GM18508 (cell line): ENCODE results near the gene TGFBR3.

ENCODE experiments used
- ATAC-seq: cut with Tn5 transposase; IDR thresholded peaks from one replicate; pipeline ENCODE4 v1.9.1; 2021; ENCODE audit warnings: moderate number of reproducible peaks; ENCODE audit not compliant: insufficient read depth, unreplicated experiment

The TGFBR3 gene

DNA sequence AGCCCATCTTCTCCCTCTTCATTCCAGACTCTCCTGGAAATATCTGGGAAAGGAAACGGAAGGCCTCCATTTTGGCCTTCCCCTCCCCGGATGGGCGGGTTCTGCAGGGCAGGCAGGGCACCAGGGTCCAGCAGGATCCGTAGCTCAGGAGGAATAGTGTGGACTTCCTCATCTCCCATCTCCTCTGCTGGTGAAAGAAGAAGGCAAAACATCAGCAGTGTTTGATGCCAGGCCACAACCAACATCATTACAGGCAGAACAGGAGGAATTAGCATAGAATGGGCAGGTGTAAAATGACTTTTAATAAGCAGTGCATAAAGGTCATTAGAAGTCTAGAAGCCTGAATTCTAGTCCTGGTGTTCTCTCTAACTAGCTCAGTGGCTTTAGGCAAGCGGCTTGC is 165.9 kb downstream of the TGFBR3 start:
- ATAC-seq: no peak

DNA sequence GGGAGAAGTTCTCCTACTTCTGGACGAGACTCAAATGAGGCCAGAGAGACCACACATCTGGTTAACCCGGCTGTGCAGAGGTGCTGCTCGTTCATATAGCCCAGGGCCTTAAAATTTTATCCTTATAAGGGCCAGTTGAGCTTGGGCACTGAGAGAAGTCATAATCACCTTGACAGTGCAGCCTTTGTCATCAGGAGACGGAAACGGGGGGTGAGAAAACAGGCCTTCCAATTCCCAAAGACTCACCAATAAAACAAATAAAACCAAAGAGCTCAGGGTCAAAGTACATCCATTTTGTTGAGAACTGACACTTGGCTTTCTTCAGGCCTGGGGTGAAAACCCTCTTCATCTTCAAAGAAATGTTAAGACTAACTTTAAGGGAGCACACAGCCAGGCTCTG is 167.1 kb downstream of the TGFBR3 start:
- no peak for ATAC-seq

DNA sequence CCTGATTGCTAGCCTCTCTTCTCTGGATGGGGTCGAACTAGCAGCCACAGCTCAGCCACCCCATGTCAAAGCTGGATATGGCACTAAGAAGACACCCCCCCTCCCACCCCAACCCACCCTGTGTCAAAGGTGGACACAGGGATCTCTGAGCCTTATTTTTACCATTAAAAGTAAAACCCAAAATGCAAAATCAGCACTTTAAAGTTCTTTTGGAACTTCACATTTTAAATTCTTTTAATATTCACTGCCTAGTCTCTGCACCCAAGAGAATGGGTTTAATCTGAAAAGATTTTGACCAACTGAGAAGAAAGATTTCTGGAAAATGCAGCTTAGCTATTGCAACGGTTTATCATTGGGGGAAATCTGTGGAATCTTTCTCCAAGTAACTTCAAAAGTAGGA is 167.6 kb downstream of the TGFBR3 start:
- no peak for ATAC-seq

DNA sequence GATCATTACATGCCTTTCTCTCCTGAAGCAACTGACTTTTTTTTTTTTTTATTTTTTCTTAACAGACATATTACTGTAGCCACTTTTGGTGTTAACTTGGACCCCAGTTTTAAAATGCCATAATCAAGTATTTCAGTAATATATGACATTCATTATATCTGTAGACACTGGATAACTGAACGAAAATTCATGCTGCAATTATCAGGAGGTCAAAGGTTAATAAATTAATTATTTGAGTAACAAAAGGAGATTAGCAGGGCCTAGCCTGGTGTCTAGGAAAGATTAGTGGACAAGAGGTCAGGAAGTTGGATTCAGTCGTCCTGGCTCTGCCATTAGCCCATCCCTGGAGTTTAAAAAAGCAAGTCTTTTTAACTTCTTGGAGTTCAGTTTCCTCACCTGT is 168.1 kb downstream of the TGFBR3 start:
- no peak for ATAC-seq

- ATAC-seq: no peak
Measured at GRCh38 chr1:91716339-91716738, 169.6 kb downstream of the TGFBR3 start.

DNA sequence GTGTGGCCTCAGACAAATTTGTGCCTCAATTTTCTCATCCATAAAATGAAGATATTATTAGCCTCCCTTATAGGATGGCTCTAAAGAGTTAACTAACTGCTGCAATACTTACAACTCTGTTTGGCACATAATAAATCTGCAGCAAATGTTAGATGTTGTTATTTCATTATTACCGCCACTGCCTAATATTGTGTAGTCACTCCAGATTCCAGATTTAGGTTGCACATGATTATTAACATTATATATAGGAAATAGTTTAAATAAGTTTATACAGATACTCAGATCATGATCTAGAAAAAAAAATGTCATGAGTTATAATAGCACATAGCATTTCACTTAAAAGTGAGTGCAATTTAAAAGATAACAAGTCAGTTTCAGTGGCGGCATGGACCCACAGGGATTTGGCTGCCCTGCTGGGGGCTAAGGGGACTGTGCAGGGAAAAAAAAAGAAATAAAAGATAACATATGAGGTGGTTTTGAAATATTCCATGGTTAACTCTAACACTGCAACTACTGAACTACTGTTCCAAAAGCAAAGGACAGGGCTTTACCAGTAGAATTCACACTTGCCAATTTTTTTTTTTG is 170.4 kb downstream of the TGFBR3 start:
- ATAC-seq: no peak

DNA sequence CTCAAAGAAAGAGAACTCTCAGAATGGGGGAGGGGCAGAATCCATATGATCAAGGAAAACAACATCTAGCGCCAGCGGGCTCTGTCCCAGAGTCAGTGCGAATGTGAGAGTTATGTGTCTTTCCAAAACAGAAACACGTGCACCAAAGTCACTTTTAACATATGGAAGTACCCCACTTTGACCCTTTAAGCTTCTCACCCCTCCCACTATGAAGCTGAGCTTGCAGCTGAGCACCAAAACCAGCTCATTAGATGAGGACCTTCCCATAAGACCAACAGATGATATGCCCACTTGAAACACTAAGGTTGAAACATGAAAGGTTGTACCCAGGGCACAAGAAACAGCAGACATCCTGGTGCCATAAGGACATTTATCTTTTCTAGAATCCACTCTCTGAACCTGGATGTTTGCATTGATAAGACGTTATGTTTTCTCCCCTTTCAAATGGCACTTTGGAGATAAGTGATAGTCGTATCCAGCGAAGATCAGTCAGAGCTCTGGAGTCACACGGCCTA is 171.0 kb downstream of the TGFBR3 start:
- no peak for ATAC-seq

DNA sequence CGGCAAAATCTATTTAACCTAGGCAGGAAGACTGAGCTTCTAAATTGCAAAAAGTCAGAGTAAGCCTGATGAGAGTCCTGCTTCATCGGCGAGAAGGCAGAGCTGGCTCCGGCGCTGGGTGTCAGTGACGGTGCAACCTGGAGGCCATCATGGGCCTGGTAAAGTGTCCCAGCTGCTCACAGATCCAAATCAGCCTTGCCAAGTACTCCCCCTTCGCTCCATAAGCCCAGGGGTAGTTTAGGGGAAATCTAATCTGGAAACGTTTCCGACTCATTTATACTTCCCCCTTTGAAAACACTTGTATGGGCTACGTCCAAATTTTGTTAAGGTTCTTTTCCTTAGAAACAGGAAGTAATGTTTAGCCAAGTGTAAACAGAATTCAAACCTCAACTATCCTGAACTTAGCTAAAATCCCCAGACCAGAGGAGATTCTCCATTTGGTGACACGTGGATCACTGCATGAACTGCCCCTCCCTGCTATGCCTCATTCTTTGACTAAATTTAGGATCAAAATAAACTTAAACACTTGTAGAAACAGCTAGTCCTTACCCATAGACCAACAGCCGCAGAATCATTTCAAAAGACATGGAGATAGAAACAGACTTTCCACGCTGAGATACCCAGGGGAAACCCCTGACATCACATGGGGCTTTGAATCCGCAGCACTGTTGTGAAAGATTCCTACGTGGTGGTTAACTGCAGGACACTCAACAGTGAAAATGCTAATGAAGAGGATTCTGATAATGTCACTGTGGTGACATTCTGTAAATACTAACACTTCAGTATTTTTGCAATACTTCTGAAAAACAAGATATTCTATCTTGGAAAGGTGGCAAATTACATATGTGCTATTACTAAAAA is 172.7 kb downstream of the TGFBR3 start:
- ATAC-seq: no peak

GRCh38 chr1:91712393-91712792 is 173.6 kb downstream of the TGFBR3 start:
- no peak for ATAC-seq

GRCh38 chr1:91711504-91712247 is 174.3 kb downstream of the TGFBR3 start:
- ATAC-seq: no peak

- no peak for ATAC-seq
Measured at GRCh38 chr1:91710261-91710660, 175.7 kb downstream of the TGFBR3 start.

DNA sequence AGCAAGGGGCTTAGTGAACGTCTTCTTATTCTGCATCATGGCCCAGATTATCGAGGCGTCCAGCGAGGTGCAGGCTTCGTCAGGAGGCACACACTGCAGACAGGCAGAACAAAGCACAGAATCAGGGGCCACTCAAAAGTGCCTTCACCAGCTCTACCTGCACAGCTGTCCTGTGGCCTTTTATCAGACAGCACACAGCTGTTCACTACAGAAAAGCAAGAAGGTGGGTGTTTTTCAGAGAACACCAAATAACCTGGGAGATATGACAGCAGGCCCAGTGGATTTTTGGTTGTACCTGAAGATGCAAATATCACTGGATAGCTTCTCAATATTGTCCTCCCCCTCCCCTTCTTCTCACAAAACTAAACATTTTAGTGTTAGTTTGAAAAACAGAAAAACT is 177.3 kb downstream of the TGFBR3 start:
- ATAC-seq: no peak

GRCh38 chr1:91707890-91708218 is 178.1 kb downstream of the TGFBR3 start:
- ATAC-seq: no peak

DNA sequence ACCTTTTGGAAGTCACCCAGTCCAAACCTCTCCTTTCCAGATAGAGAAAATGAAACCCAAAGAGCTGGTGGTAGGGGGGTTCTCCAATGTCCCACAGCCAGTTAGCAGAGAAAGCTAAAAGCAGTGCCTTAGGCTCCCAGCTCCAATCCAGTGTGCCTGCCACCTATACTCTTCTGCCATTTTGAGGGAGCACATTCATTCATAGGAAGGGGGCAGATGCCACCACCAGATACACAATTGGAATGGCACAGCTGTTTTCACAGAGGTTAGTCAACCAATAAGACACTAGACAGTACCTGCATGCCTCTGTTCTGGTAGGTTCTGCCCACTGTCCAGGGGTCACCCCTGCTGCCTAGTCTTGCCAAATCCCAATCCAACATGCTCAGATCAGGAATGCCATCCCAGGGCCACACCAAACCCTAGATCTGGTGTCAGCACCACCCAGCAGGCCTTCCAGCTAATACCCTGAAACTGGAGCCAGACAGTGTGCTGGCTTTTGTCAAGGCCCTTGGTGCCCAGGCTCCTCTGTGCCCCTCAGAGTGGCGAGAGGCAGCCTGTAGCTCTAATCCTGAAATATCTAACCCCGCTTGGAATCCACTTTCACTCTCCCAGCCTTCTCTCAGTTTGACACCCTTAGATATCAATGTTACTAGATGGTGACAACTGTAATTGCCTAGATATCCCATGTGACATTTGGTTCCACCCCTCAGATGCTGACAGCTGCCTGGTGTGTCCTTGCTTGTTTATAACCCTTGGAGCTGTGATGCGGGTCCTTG is 178.6 kb downstream of the TGFBR3 start:
- no peak for ATAC-seq

- no peak for ATAC-seq
Measured at GRCh38 chr1:91706140-91706957, 179.6 kb downstream of the TGFBR3 start.

GRCh38 chr1:91704746-91705145 is 181.2 kb downstream of the TGFBR3 start:
- no peak for ATAC-seq

DNA sequence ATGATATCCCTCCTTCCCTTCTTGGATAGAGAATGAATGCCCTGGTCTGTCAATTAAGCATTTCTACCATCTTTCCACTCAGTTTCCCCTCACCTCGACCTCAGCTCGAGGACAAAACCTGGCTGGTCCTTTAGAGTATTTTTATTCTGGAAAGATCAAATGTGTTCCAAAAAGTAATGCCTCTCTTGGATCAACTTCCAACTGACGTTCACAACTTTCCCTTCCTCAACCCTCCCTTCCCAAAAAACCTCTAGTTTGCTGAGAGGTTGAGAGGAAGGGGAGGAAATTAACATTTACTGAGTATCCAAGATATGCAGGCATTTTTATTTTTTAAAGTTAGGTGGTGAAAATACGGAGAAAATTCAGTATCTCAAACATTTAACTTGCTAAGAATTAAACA is 182.9 kb downstream of the TGFBR3 start:
- no peak for ATAC-seq

GRCh38 chr1:91701472-91701869 is 184.5 kb downstream of the TGFBR3 start:
- no peak for ATAC-seq

GRCh38 chr1:91700771-91701471 is 185.0 kb downstream of the TGFBR3 start:
- no peak for ATAC-seq
